Activated T-cell treated with anti-CD3 and anti-CD28 coated beads for 24 hours (primary cell): ENCODE measurements around the gene UBQLN4.
A peak's percentile ranks its signal among the peaks of the same experiment; 100 is the strongest.

Experiments
- DNase-seq: peaks from one replicate; pipeline ENCODE4 v3.0.0-alpha.2; 2020; ENCODE audit warnings: low read depth

The UBQLN4 gene

GRCh38 chr1:156053768-156054499 lies at the start of gene UBQLN4:
UBQLN4 (minus strand) TSS chr1:156053798; CDS start chr1:156053701, 97 bp downstream.
- DNase-seq: peak; percentile 75

- no peak for DNase-seq
Measured at GRCh38 chr1:156102633-156103511, 49.3 kb upstream of the UBQLN4 start.

- DNase-seq: no peak
Measured at GRCh38 chr1:156101880-156102279, 48.3 kb upstream of the UBQLN4 start.

GRCh38 chr1:156100205-156100995 lies 46.8 kb upstream of the UBQLN4 start:
- no peak for DNase-seq

GRCh38 chr1:156099282-156099681 lies 45.7 kb upstream of the UBQLN4 start:
- DNase-seq: no peak

- no peak for DNase-seq
Measured at GRCh38 chr1:156098784-156099183, 45.2 kb upstream of the UBQLN4 start.

- DNase-seq: no peak
Measured at GRCh38 chr1:156097499-156098178, 44.0 kb upstream of the UBQLN4 start.

- peak; percentile 89 for DNase-seq
Measured at GRCh38 chr1:156096640-156097391, 43.2 kb upstream of the UBQLN4 start.

GRCh38 chr1:156095906-156096508 lies 42.4 kb upstream of the UBQLN4 start:
- DNase-seq: no peak

- no peak for DNase-seq
Measured at GRCh38 chr1:156091610-156092009, 38.0 kb upstream of the UBQLN4 start.

- peak; percentile 80 for DNase-seq
Measured at GRCh38 chr1:156090840-156091188, 37.2 kb upstream of the UBQLN4 start.

GRCh38 chr1:156090138-156090839 lies 36.7 kb upstream of the UBQLN4 start:
- no peak for DNase-seq

- DNase-seq: no peak
Measured at GRCh38 chr1:156089704-156090103, 36.1 kb upstream of the UBQLN4 start.

- no peak for DNase-seq
Measured at GRCh38 chr1:156086256-156086662, 32.7 kb upstream of the UBQLN4 start.

GRCh38 chr1:156083800-156084790 lies 30.5 kb upstream of the UBQLN4 start:
- no peak for DNase-seq

GRCh38 chr1:156082309-156083091 lies 28.9 kb upstream of the UBQLN4 start, which contains the start of gene MEX3A:
MEX3A (minus strand) TSS chr1:156082465; CDS start chr1:156081998, 467 bp downstream.
- DNase-seq: peak; percentile 31

GRCh38 chr1:156081917-156082308 lies 28.3 kb upstream of the UBQLN4 start:
- DNase-seq: no peak
